Mammary microvascular endothelial cell (primary cell): ENCODE results near the gene ATG12. TPM values are rescaled to one million over a fixed set of nuclear protein-coding genes. Genes with fewer than 3 reads are reported as not detected.

Experiments
- total RNA-seq: library from RNA; depleted of rRNA; stranded (reverse); fragments of >200 nt; gene quantifications from 2 replicates; pipeline ENCODE4 v1.2.3, GENCODE V29; 2015

Gene ATG12
- total RNA-seq: 51.0 and 59.6 TPM in 2 replicates

GRCh38 chr5:115841382-115842088 lies at the start of gene ATG12, which contains the start of gene AP3S1:
Gene ATG12, minus strand, starts transcription at chr5:115841565. Its CDS starts 13 bp downstream, at chr5:115841552.
Gene AP3S1, plus strand, starts transcription at chr5:115841935. Its CDS starts 103 bp downstream, at chr5:115842038.

DNA sequence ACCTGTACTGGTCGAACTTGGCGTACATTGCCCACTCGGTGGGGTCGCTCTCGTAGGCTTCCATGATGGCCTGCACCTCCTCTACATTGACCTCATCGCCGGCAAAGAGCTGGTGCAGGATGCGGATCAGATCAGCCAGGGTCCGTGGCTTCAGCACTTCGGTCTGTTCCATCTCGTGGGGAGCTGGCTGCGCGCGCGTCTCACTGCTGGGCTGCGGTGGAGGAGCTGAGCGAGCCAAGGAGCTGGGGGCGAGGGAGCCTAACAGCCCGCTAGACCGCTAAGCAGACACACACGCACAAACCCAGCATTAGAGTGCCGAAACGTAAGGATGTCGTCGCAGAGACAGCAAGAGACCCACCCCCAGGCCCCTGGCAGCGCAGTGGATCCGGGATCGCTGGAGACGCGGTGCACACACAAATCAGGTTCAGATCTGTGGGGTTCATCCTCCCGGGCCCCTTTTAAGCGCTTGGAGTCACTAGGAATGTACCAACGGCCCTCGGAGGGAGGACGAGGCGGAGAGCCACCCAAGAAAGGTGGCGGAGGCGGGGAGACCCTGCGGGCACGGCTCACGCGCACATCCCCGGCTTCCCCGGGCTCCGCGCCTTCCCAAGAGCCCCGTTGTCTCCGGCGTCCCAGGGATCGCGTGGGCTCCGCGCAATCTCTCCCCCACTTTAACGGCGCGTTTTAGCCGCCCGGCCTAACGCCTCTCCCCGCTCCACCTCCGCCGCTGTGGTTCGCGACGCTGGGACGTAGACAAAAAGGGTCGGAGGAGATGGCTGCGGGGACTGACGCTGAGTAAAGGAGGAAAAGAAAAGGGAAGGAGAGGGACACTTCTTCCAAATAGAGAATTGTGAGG lies 24.9 kb downstream of the ATG12 start, which contains the start of gene CDO1:
TSS of gene CDO1 (minus strand) at position 434 of the 856 bp plus-strand sequence. CDS start at position 172, 262 bp downstream.

Other genes with a start within 250 kb of the ATG12 start
- 0.44 and 2.7 TPM in 2 replicates for gene TICAM2, start 239.1 kb downstream of the ATG12 start, total RNA-seq
- gene TMED7, start 215.5 kb downstream of the ATG12 start, total RNA-seq: 81.7 and 84.3 TPM in 2 replicates
- gene CDO1, start 24.9 kb downstream of the ATG12 start, total RNA-seq: 0.15 and 1.2 TPM in 2 replicates
- 72.0 and 99.3 TPM in 2 replicates for gene AP3S1, start 370 bp upstream of the ATG12 start, total RNA-seq
- gene LVRN, start 120.9 kb upstream of the ATG12 start, total RNA-seq: not detected in 2 replicates
- 0.07 and 0.15 TPM in 2 replicates for gene ARL14EPL, start 190.9 kb upstream of the ATG12 start, total RNA-seq
- 30.4 and 38.2 TPM in 2 replicates for gene COMMD10, start 243.5 kb upstream of the ATG12 start, total RNA-seq